K562 (cell line): ENCODE data around the gene ZW10. TPM values are rescaled to one million over a fixed set of nuclear protein-coding genes. Genes with fewer than 3 reads are reported as not detected.

Experiments used
- CBFB ChIP-seq: sonication (generic); formaldehyde crosslinking; IDR thresholded peaks from 2 replicates; pipeline ENCODE4 v1.4.0; 2020; ENCODE audit warnings: mild to moderate bottlenecking, missing genetic modification reagents
- IRF2 ChIP-seq: sonication (generic); formaldehyde crosslinking; IDR thresholded peaks from 2 replicates; pipeline ENCODE4 v1.8.1; 2022; ENCODE audit warnings: mild to moderate bottlenecking, missing genetic modification reagents
- RAD21 ChIP-seq, 2 experiments: fragments of 250-450 bp in 1 of 2; fragments of 450-650 bp in 1 of 2; sonication (Bioruptor Pico) in 1 of 2; formaldehyde crosslinking in 1 of 2; IDR thresholded peaks in 1 of 2; conservative IDR thresholded peaks in 1 of 2; 2 replicates each; pipeline versions ENCODE4 v1.4.0 to v1.8.0; 2020 to 2022; ENCODE audit warnings: mild to moderate bottlenecking in 2 of 2, moderate library complexity in 1 of 2
- ZNF140 ChIP-seq: fragments of 250-450 bp; sonication (Bioruptor Pico); IDR thresholded peaks from 2 replicates; pipeline ENCODE4 v1.8.0; 2021; ENCODE audit warnings: moderate library complexity, mild to moderate bottlenecking, inconsistent platforms
- polyA plus RNA-seq, 8 experiments: library from polyadenylated mRNA; depleted of rRNA in 4 of 8; stranded (reverse) in 5 of 8; unstranded in 3 of 8; fragments of >200 nt; fragmentation: Nextera tagmentation in 2 of 8; fragmentation: Illumina TruSeq in 1 of 8; extraction: Ambion mirVana in 2 of 8; extraction: Trizol in 1 of 8; gene quantifications; 2 replicates each; pipeline versions ENCODE4 v1.2.1 to v1.2.3, GENCODE V29; 2011 to 2014; ENCODE audit warnings: inconsistent platforms in 1 of 8, missing spikeins in 1 of 8
- total RNA-seq, 7 experiments: library from RNA; depleted of rRNA in 6 of 7; stranded (reverse); fragments of >200 nt in 6 of 7; fragmentation: Illumina TruSeq in 2 of 7; extraction: Trizol in 2 of 7; gene quantifications; 2 replicates each; pipeline versions ENCODE4 v1.2.1 to v1.2.3, GENCODE V29; 2011 to 2021; ENCODE audit warnings: low replicate concordance in 1 of 7
- TF ChIP-seq, protein P1 (sequence below), 2 experiments: fragments of 450-650 bp; formaldehyde crosslinking in 1 of 2; IDR thresholded peaks; 2 replicates each; pipeline versions ENCODE4 v1.4.0 to v1.6.1; 2014 to 2020; ENCODE audit warnings: mild to moderate bottlenecking in 2 of 2, borderline replicate concordance in 1 of 2, low read depth in 1 of 2
- TF ChIP-seq, protein P2 (sequence below): sonication (generic); formaldehyde crosslinking; IDR thresholded peaks from 2 replicates; pipeline ENCODE4 v1.8.0; 2022; ENCODE audit warnings: mild to moderate bottlenecking, low read depth, missing genetic modification reagents

Gene ZW10
- total and polyA plus RNA-seq, 9 of the 15 experiments (the other 6 are each of a cell fraction or from before 2014, with no cell fraction given) = 9.4 to 37.7 (median 25.0) TPM

DNA sequence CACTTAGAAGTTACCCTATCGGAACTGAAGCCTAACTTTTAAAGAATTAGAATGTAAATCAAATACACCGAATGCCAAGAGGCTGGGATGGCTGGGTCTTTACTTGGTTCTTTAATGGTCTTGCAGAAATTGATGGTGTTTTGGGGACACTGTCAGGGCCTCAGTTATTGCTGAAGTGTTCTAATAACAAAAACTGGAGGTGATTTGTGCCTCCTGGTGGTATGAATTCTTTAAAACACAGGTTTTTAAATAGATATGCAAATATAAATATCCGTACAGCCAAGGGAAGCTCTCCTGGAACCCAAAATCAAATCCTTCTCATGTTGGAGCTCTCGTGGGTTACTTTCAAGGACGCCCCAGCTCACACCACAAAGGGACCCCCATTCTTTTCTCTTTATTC, 48.1 kb downstream of the ZW10 start (continued):
- TF ChIP-seq, protein P1, sequence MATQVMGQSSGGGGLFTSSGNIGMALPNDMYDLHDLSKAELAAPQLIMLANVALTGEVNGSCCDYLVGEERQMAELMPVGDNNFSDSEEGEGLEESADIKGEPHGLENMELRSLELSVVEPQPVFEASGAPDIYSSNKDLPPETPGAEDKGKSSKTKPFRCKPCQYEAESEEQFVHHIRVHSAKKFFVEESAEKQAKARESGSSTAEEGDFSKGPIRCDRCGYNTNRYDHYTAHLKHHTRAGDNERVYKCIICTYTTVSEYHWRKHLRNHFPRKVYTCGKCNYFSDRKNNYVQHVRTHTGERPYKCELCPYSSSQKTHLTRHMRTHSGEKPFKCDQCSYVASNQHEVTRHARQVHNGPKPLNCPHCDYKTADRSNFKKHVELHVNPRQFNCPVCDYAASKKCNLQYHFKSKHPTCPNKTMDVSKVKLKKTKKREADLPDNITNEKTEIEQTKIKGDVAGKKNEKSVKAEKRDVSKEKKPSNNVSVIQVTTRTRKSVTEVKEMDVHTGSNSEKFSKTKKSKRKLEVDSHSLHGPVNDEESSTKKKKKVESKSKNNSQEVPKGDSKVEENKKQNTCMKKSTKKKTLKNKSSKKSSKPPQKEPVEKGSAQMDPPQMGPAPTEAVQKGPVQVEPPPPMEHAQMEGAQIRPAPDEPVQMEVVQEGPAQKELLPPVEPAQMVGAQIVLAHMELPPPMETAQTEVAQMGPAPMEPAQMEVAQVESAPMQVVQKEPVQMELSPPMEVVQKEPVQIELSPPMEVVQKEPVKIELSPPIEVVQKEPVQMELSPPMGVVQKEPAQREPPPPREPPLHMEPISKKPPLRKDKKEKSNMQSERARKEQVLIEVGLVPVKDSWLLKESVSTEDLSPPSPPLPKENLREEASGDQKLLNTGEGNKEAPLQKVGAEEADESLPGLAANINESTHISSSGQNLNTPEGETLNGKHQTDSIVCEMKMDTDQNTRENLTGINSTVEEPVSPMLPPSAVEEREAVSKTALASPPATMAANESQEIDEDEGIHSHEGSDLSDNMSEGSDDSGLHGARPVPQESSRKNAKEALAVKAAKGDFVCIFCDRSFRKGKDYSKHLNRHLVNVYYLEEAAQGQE (IDR thresholded peaks at IDR 0.05; ENCODE audit: borderline replicate concordance) = peak; percentile 50; the same call in 1 of the 2 replicates
- TF ChIP-seq, protein P1 (CRISPR knock-in tag; IDR thresholded peaks at IDR 0.05; ENCODE audit: low read depth) = no peak
- TF ChIP-seq ZNF140 (CRISPR knock-in tag) (no peak), CBFB (CRISPR knock-in tag) (no peak), IRF2 (CRISPR knock-in tag) (no peak), RAD21 (CRISPR knock-in tag; conservative IDR thresholded peaks at IDR 0.05 in 1 of 2, IDR thresholded peaks at IDR 0.05 in 1 of 2) (peak; percentile 33 to 59; a peak in 3 of 4 replicates)
- TF ChIP-seq, protein P2, sequence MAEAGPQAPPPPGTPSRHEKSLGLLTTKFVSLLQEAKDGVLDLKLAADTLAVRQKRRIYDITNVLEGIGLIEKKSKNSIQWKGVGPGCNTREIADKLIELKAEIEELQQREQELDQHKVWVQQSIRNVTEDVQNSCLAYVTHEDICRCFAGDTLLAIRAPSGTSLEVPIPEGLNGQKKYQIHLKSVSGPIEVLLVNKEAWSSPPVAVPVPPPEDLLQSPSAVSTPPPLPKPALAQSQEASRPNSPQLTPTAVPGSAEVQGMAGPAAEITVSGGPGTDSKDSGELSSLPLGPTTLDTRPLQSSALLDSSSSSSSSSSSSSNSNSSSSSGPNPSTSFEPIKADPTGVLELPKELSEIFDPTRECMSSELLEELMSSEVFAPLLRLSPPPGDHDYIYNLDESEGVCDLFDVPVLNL (CRISPR knock-in tag) = no peak
